Hepatocyte (in vitro differentiated cells): ENCODE results near the gene CASP7. TPM values are rescaled to one million over a fixed set of nuclear protein-coding genes. Genes with fewer than 3 reads are reported as not detected.

Source experiments
- DNase-seq: peaks from one replicate; pipeline ENCODE4 v3.0.0-alpha.2; 2016; ENCODE audit warnings: low spot score
- H2AFZ ChIP-seq: fragments of 200-600 bp; sonication (generic); 2 replicates; pipeline ENCODE4 v1.6.0; 2016; ENCODE audit warnings: antibody characterized with exemption, mild to moderate bottlenecking
- H3K27ac ChIP-seq: fragments of 200-600 bp; sonication (generic); 2 replicates; pipeline ENCODE4 v1.5.1; 2016; ENCODE audit warnings: mild to moderate bottlenecking
- H3K27me3 ChIP-seq: fragments of 200-600 bp; sonication (generic); 2 replicates; pipeline ENCODE4 v1.6.1; 2016
- H3K36me3 ChIP-seq: fragments of 200-600 bp; sonication (generic); replicated peaks from 2 replicates; pipeline ENCODE4 v1.5.1; 2016; ENCODE audit warnings: low read depth; ENCODE audit not compliant: insufficient read depth
- H3K4me1 ChIP-seq: fragments of 200-600 bp; sonication (generic); 2 replicates; pipeline ENCODE4 v1.5.1; 2016; ENCODE audit warnings: mild to moderate bottlenecking, moderate library complexity; ENCODE audit not compliant: insufficient read depth
- H3K4me2 ChIP-seq: fragments of 200-600 bp; sonication (generic); 2 replicates; pipeline ENCODE4 v1.6.0; 2016
- H3K4me3 ChIP-seq: fragments of 200-600 bp; sonication (generic); 2 replicates; pipeline ENCODE4 v1.5.1; 2016; ENCODE audit warnings: mild to moderate bottlenecking
- H3K79me2 ChIP-seq: fragments of 200-600 bp; sonication (generic); 2 replicates; pipeline ENCODE4 v1.6.0; 2017; ENCODE audit warnings: mild to moderate bottlenecking
- H3K9me2 ChIP-seq: fragments of 200-600 bp; sonication (generic); replicated peaks from 2 replicates; pipeline ENCODE4 v1.6.0; 2017; ENCODE audit warnings: mild to moderate bottlenecking; ENCODE audit not compliant: insufficient read depth
- H3K9me3 ChIP-seq: fragments of 200-600 bp; sonication (generic); 2 replicates; pipeline ENCODE4 v1.5.1; 2016; ENCODE audit warnings: low read depth, mild to moderate bottlenecking
- H4K20me1 ChIP-seq: fragments of 200-600 bp; sonication (generic); 2 replicates; pipeline ENCODE4 v1.6.0; 2016; ENCODE audit warnings: mild to moderate bottlenecking; ENCODE audit not compliant: insufficient read depth, poor library complexity, severe bottlenecking
- EZH2 ChIP-seq: fragments of 200-600 bp; sonication (generic); IDR thresholded peaks from 2 replicates; pipeline ENCODE4 v1.6.1; 2016; ENCODE audit warnings: antibody characterized with exemption, mild to moderate bottlenecking, borderline replicate concordance
- EZH2phosphoT487 ChIP-seq: fragments of 200-600 bp; sonication (generic); IDR thresholded peaks from one replicate; pipeline ENCODE4 v1.6.1; 2018; ENCODE audit warnings: antibody characterized with exemption, mild to moderate bottlenecking, low read depth, moderate library complexity; ENCODE audit not compliant: unreplicated experiment, severe bottlenecking
- WGBS: methylation state at CpG from one replicate; pipeline ENCODE4 v1.1.6; 2016; ENCODE audit warnings: low lambda C conversion rate; ENCODE audit errors: missing lambda C conversion rate; 5-methylcytosine and 5-hydroxymethylcytosine counted together
- polyA plus RNA-seq: library from polyadenylated mRNA; unstranded; fragments of >200 nt; fragmentation: Nextera tagmentation; extraction: Ambion mirVana; gene quantifications from 2 replicates; pipeline ENCODE4 v1.2.1, GENCODE V29; 2016
- total RNA-seq: library from RNA; depleted of rRNA; stranded (reverse); fragments of >200 nt; gene quantifications from 2 replicates; pipeline ENCODE4 v1.2.3, GENCODE V29; 2014
- TF ChIP-seq, protein P1 (sequence below): fragments of 200-600 bp; sonication (generic); IDR thresholded peaks from 2 replicates; pipeline ENCODE4 v1.5.1; 2016; ENCODE audit warnings: antibody characterized with exemption, mild to moderate bottlenecking; ENCODE audit not compliant: poor library complexity

CASP7 gene
- total and polyA plus RNA-seq, 2 experiments from 2014 or later: 19.8 to 35.0 TPM

GRCh38 chr10:113656896-113657295 is 22.8 kb upstream of the CASP7 start:
- no peaks in the 10 kb centered on the region for H3K9me3 ChIP-seq
- WGBS: 56% methylated on average over 2 of the region's 2 CpGs
- no peaks in the 10 kb centered on the region for H3K79me2 ChIP-seq
- no peaks in the 10 kb centered on the region for H3K36me3 ChIP-seq
- H3K27me3 ChIP-seq: no peaks in the 10 kb centered on the region
- H3K27ac ChIP-seq: no peak overlapping the region
- H3K4me2 ChIP-seq: no peak overlapping the region
- no peak overlapping the region for H3K4me3 ChIP-seq
- H3K9me2 ChIP-seq: no peaks in the 10 kb centered on the region
- H2AFZ ChIP-seq: no peak overlapping the region
- H4K20me1 ChIP-seq: no peaks in the 10 kb centered on the region
- DNase-seq: no peak
- H3K4me1 ChIP-seq: no peaks in the 10 kb centered on the region
- TF ChIP-seq, protein P1, sequence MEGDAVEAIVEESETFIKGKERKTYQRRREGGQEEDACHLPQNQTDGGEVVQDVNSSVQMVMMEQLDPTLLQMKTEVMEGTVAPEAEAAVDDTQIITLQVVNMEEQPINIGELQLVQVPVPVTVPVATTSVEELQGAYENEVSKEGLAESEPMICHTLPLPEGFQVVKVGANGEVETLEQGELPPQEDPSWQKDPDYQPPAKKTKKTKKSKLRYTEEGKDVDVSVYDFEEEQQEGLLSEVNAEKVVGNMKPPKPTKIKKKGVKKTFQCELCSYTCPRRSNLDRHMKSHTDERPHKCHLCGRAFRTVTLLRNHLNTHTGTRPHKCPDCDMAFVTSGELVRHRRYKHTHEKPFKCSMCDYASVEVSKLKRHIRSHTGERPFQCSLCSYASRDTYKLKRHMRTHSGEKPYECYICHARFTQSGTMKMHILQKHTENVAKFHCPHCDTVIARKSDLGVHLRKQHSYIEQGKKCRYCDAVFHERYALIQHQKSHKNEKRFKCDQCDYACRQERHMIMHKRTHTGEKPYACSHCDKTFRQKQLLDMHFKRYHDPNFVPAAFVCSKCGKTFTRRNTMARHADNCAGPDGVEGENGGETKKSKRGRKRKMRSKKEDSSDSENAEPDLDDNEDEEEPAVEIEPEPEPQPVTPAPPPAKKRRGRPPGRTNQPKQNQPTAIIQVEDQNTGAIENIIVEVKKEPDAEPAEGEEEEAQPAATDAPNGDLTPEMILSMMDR: no peak
- no peak for TF ChIP-seq EZH2
- no peak for TF ChIP-seq EZH2phosphoT487

- Histone ChIP-seq H3K9me3 (no peaks in the 10 kb centered on the region), H3K27ac (no peak overlapping the region), H3K79me2 (no peaks in the 10 kb centered on the region), H3K4me3 (no peak overlapping the region), H4K20me1 (no peaks in the 10 kb centered on the region), H3K4me1 (no peaks in the 10 kb centered on the region), H3K36me3 (no peaks in the 10 kb centered on the region), H3K9me2 (no peaks in the 10 kb centered on the region), H3K27me3 (no peaks in the 10 kb centered on the region), H2AFZ (no peak overlapping the region), H3K4me2 (no peak overlapping the region)
- DNase-seq: no peak
- TF ChIP-seq EZH2phosphoT487: no peak
- TF ChIP-seq, protein P1: no peak
- no peak for TF ChIP-seq EZH2
Observed at GRCh38 chr10:113657544-113657943, 22.2 kb upstream of the CASP7 start.

GRCh38 chr10:113661332-113661731 is 18.4 kb upstream of the CASP7 start:
- H3K36me3 ChIP-seq: no peaks in the 10 kb centered on the region
- H3K4me1 ChIP-seq: no peaks in the 10 kb centered on the region
- no peaks in the 10 kb centered on the region for H3K79me2 ChIP-seq
- H3K9me2 ChIP-seq: no peaks in the 10 kb centered on the region
- 98% methylated on average over 2 of the region's 2 CpGs for WGBS
- no peak overlapping the region for H3K4me2 ChIP-seq
- no peaks in the 10 kb centered on the region for H3K27me3 ChIP-seq
- H2AFZ ChIP-seq: no peak overlapping the region
- no peak overlapping the region for H3K4me3 ChIP-seq
- no peaks in the 10 kb centered on the region for H4K20me1 ChIP-seq
- DNase-seq: no peak
- TF ChIP-seq, protein P1: no peak
- TF ChIP-seq EZH2phosphoT487 (no peak), EZH2 (no peak)
- no peaks in the 10 kb centered on the region for H3K9me3 ChIP-seq
- no peak overlapping the region for H3K27ac ChIP-seq

- DNase-seq: no peak
- Histone ChIP-seq H3K4me2 (no peak overlapping the region), H3K79me2 (no peaks in the 10 kb centered on the region), H3K9me2 (no peaks in the 10 kb centered on the region), H3K4me3 (no peak overlapping the region), H3K36me3 (no peaks in the 10 kb centered on the region), H3K9me3 (no peaks in the 10 kb centered on the region), H4K20me1 (no peaks in the 10 kb centered on the region), H3K27ac (no peak overlapping the region), H3K4me1 (no peaks in the 10 kb centered on the region), H3K27me3 (no peaks in the 10 kb centered on the region), H2AFZ (no peak overlapping the region)
- WGBS: 80% methylated on average over 5 of the region's 5 CpGs
- TF ChIP-seq, protein P1: no peak
- no peak for TF ChIP-seq EZH2phosphoT487
- no peak for TF ChIP-seq EZH2
Observed at GRCh38 chr10:113663142-113663541, 16.6 kb upstream of the CASP7 start.
